K562 (cell line): Measurements from ENCODE around the gene USP28. TPM values are rescaled to one million over a fixed set of nuclear protein-coding genes. Genes with fewer than 3 reads are reported as not detected.

Experiments used
- ATAC-seq: fragments of 200-7000 bp; cut with Tn5 transposase; 3 replicates; pipeline ENCODE4 v1.9.1; 2020; ENCODE audit warnings: moderate library complexity
- BruUV-seq: library from RNA; stranded (reverse); fragments of 400-500 nt; replicated peaks from 2 replicates; lab custom pipeline; 2021; lab: Mats Ljungman, UMichigan
- CTCF ChIA-PET: fragments of 300-600 bp; formaldehyde crosslinking; extraction: SDS; loops from one replicate; lab custom pipeline; 2021; ENCODE audit warnings: low intra/inter-chr PET ratio; lab: Yijun Ruan, JAX
- POLR2A ChIA-PET: fragments of 300-600, 350-650 bp; sonication (Branson Sonifier 250); formaldehyde crosslinking; extraction: SDS; loops from one replicate; lab custom pipeline; 2021; ENCODE audit warnings: antibody characterized with exemption, inconsistent platforms; lab: Yijun Ruan, JAX
- DNase-seq, 4 experiments: peaks; one replicate each; pipeline versions ENCODE4 v3.0.0 to v3.0.0-alpha.2; 2011 to 2018; ENCODE audit warnings: low spot score in 3 of 4, mixed read lengths in 3 of 4; ENCODE audit errors: extremely low read depth in 1 of 4
- FAIRE-seq: peaks from 2 replicates; lab custom pipeline; 2011; peaks lifted over from hg19 to GRCh38; lab: Jason Lieb, UNC
- H2AFZ ChIP-seq: 2 replicates; pipeline ENCODE4 v1.6.0; 2011; ENCODE audit warnings: low read depth, low read length, control low read depth, inconsistent platforms
- H3K27ac ChIP-seq: fragments of 200-600 bp; 3 replicates; pipeline ENCODE4 v1.8.0; 2011; ENCODE audit warnings: low read depth, mild to moderate bottlenecking, control low read depth, inconsistent platforms, low read length, moderate library complexity, mixed read lengths; ENCODE audit errors: extremely low read depth
- H3K27me3 ChIP-seq, 2 experiments: fragments of 300-600 bp in 1 of 2; 2 replicates in 1 of 2; 3 replicates in 1 of 2; pipeline versions ENCODE4 v1.6.0 to v1.8.0; 2011; ENCODE audit warnings: inconsistent platforms in 2 of 2, low read length in 2 of 2, mild to moderate bottlenecking in 1 of 2, mixed read lengths in 1 of 2, moderate library complexity in 1 of 2; ENCODE audit not compliant: control insufficient read depth in 2 of 2, insufficient read depth in 2 of 2
- H3K36me3 ChIP-seq: fragments of 300-600 bp; 3 replicates; pipeline ENCODE4 v1.8.0; 2011; ENCODE audit warnings: mild to moderate bottlenecking, low read length, inconsistent platforms; ENCODE audit not compliant: control insufficient read depth, insufficient read depth
- H3K4me1 ChIP-seq, 2 experiments: fragments of 200-600 bp in 1 of 2; replicated peaks in 1 of 2; 2 replicates in 1 of 2; 3 replicates in 1 of 2; pipeline versions ENCODE4 v1.5.1 to v1.8.0; 2011; ENCODE audit warnings: inconsistent platforms in 2 of 2, low read length in 2 of 2, mild to moderate bottlenecking in 1 of 2, mixed read lengths in 1 of 2, moderate library complexity in 1 of 2; ENCODE audit not compliant: control insufficient read depth in 2 of 2, insufficient read depth in 2 of 2
- H3K4me2 ChIP-seq: 2 replicates; pipeline ENCODE4 v1.6.1; 2011; ENCODE audit warnings: low read length, control low read depth, inconsistent platforms, mixed read lengths; ENCODE audit not compliant: insufficient read depth
- H3K4me3 ChIP-seq: fragments of 200-600 bp; sonication (generic), shearing (Covaris generic); 2 replicates; pipeline ENCODE4 v1.5.1; 2016; ENCODE audit warnings: control low read depth, inconsistent platforms
- H3K79me2 ChIP-seq: fragments of 200-600 bp; 3 replicates; pipeline ENCODE4 v1.8.0; 2011; ENCODE audit warnings: low read length, inconsistent platforms; ENCODE audit not compliant: control insufficient read depth, insufficient read depth
- H3K9ac ChIP-seq, 2 experiments: 2 replicates each; pipeline versions ENCODE4 v1.6.0 to v1.6.1; 2011; ENCODE audit warnings: low read depth in 2 of 2, low read length in 2 of 2, control low read depth in 1 of 2, inconsistent platforms in 1 of 2, mild to moderate bottlenecking in 1 of 2, mixed read lengths in 1 of 2; ENCODE audit not compliant: insufficient read depth in 1 of 2
- H3K9me1 ChIP-seq: one replicate; pipeline ENCODE4 v1.6.0; 2011; ENCODE audit warnings: inconsistent platforms, mild to moderate bottlenecking, low read length, moderate library complexity; ENCODE audit not compliant: control insufficient read depth, insufficient read depth
- H3K9me3 ChIP-seq: replicated peaks from 2 replicates; pipeline ENCODE4 v1.5.1; 2011; ENCODE audit warnings: low read depth, low read length, inconsistent platforms; ENCODE audit not compliant: control insufficient read depth, insufficient read depth
- H4K20me1 ChIP-seq: replicated peaks from 2 replicates; pipeline ENCODE4 v1.6.1; 2011; ENCODE audit warnings: low read length, inconsistent platforms, mixed read lengths; ENCODE audit not compliant: control insufficient read depth, insufficient read depth
- CTCFL ChIP-seq: IDR thresholded peaks from 2 replicates; pipeline ENCODE4 v1.6.1; 2011; ENCODE audit warnings: borderline replicate concordance, low read depth, mild to moderate bottlenecking, moderate library complexity, low read length; ENCODE audit not compliant: insufficient read depth, poor library complexity, severe bottlenecking
- HDAC1 ChIP-seq, 2 experiments: fragments of 450-650 bp; IDR thresholded peaks; 2 replicates each; pipeline ENCODE4 v1.6.1; 2016 to 2017; ENCODE audit warnings: inconsistent platforms in 1 of 2, mild to moderate bottlenecking in 1 of 2, moderate library complexity in 1 of 2
- RAD21 ChIP-seq, 2 experiments: fragments of 250-450 bp in 1 of 2; fragments of 450-650 bp in 1 of 2; sonication (Bioruptor Pico) in 1 of 2; formaldehyde crosslinking in 1 of 2; IDR thresholded peaks in 1 of 2; conservative IDR thresholded peaks in 1 of 2; 2 replicates each; pipeline versions ENCODE4 v1.4.0 to v1.8.0; 2020 to 2022; ENCODE audit warnings: mild to moderate bottlenecking in 2 of 2, moderate library complexity in 1 of 2
- TOE1 ChIP-seq, 2 experiments: fragments of 450-650 bp in 1 of 2; sonication (generic) in 1 of 2; formaldehyde crosslinking in 1 of 2; IDR thresholded peaks; 2 replicates each; pipeline versions ENCODE4 v1.7.1 to v1.8.0; 2016 to 2022; ENCODE audit warnings: borderline replicate concordance in 2 of 2, mild to moderate bottlenecking in 2 of 2, antibody characterized with exemption in 1 of 2, inconsistent platforms in 1 of 2, low read depth in 1 of 2, missing genetic modification reagents in 1 of 2, moderate library complexity in 1 of 2
- WGBS: fragments of 100-300 bp; shearing (Covaris generic); methylation state at CpG from one replicate; pipeline ENCODE4 v1.1.6; 2016; ENCODE audit warnings: low coverage, mixed read lengths; ENCODE audit not compliant: insufficient coverage; ENCODE audit errors: missing lambda C conversion rate; 5-methylcytosine and 5-hydroxymethylcytosine counted together
- in situ Hi-C: fragments of 300-500 bp; cut with MboI; formaldehyde crosslinking; loops from 4 replicates; pipeline ENCODE4 v1.15.0; 2018; ENCODE audit warnings: inconsistent platforms, mixed read lengths
- intact Hi-C: fragments of 100-400 bp; cut with micrococcal nuclease; formaldehyde crosslinking; loops from 2 replicates; pipeline ENCODE4 v1.14.2; 2022
- polyA plus RNA-seq, 8 experiments: library from polyadenylated mRNA; depleted of rRNA in 4 of 8; stranded (reverse) in 5 of 8; unstranded in 3 of 8; fragments of >200 nt; fragmentation: Nextera tagmentation in 2 of 8; fragmentation: Illumina TruSeq in 1 of 8; extraction: Ambion mirVana in 2 of 8; extraction: Trizol in 1 of 8; gene quantifications; 2 replicates each; pipeline versions ENCODE4 v1.2.1 to v1.2.3, GENCODE V29; 2011 to 2014; ENCODE audit warnings: inconsistent platforms in 1 of 8, missing spikeins in 1 of 8
- total RNA-seq, 7 experiments: library from RNA; depleted of rRNA in 6 of 7; stranded (reverse); fragments of >200 nt in 6 of 7; fragmentation: Illumina TruSeq in 2 of 7; extraction: Trizol in 2 of 7; gene quantifications; 2 replicates each; pipeline versions ENCODE4 v1.2.1 to v1.2.3, GENCODE V29; 2011 to 2021; ENCODE audit warnings: low replicate concordance in 1 of 7
- TF ChIP-seq, protein P1 (sequence below): sonication (generic); formaldehyde crosslinking; IDR thresholded peaks from 2 replicates; pipeline ENCODE4 v1.8.0; 2023; ENCODE audit warnings: mild to moderate bottlenecking, missing genetic modification reagents
- TF ChIP-seq, protein P2 (sequence below), 3 experiments: IDR thresholded peaks in 2 of 3; conservative IDR thresholded peaks in 1 of 3; 2 replicates each; pipeline ENCODE4 v1.5.1; 2011 to 2012; ENCODE audit warnings: low read length in 3 of 3, mild to moderate bottlenecking in 3 of 3, control low read depth in 2 of 3, improper control_type of control experiment in 1 of 3, inconsistent platforms in 1 of 3, low read depth in 1 of 3, mixed read lengths in 1 of 3, moderate library complexity in 1 of 3; ENCODE audit not compliant: insufficient read depth in 2 of 3

Gene USP28
- total and polyA plus RNA-seq, 9 of the 15 experiments (the other 6 are each of a cell fraction or from before 2014, with no cell fraction given): 3.7 to 42.7 (median 20.3) TPM

DNA sequence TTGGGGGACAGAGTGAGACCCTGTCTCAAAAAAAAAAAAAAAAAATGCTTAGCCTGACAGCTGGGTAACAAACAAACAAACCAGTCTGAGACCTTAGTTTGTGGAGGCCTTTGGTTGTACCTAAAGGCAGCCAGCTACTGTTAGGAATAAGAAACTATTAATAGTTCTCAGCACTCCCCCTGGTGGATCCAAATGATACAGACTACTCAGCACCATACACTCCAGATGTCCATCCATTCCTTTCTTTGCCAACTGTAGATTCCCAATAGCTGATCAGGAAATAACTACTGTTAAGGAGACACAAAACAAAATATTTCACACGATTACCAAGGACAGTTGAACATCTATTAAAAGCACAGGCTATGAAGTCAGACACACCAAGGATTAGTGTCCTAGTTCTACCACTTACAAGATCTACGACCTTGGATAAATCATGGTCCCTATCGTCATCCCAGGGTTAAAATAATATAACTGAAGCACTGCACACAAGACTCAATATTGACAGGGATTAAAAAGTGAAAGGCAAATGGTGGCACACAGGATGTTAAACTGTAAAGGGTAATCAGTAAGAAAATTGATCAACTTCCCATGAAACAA lies 78.6 kb downstream of the USP28 start:
- Histone ChIP-seq H3K79me2 (no peaks in the 10 kb centered on the region), H2AFZ (no peak overlapping the region), H3K27ac (no peak overlapping the region), H3K9ac (no peak overlapping the region), H3K4me3 (no peak overlapping the region), H3K4me1 (no peaks in the 10 kb centered on the region), H4K20me1 (no peaks in the 10 kb centered on the region), H3K27me3 (no peaks in the 10 kb centered on the region), H3K4me2 (no peak overlapping the region), H3K9me3 (no peaks in the 10 kb centered on the region), H3K36me3 (peaks cover 19% of the 10 kb centered on the region), H3K9me1 (no peaks in the 10 kb centered on the region)
- DNase-seq (peak; percentile 49 to 60 (median 56)), ATAC-seq (peak; percentile 99), FAIRE-seq (peak; percentile 42)
- WGBS: 42% methylated on average over 3 of the region's 3 CpGs
- in situ Hi-C loops: no loop called here
- POLR2A ChIA-PET: interaction anchor here (0.6 to 0.8 kb wide), 3 partner anchors 15 to 1642 kb away, joined by 3 read pairs; no protein-coding TSS in a partner anchor
- CTCF ChIA-PET: interaction anchor here (0.7 to 1.2 kb wide), 2 partner anchors 492 to 869 kb away, joined by 3 to 4 read pairs; no protein-coding TSS in a partner anchor
- intact Hi-C loops: loop anchor here (5.0 kb wide), 1 partner anchor 489 kb away; no protein-coding TSS in a partner anchor
- no TSS peak for BruUV-seq
- TF ChIP-seq, protein P1, sequence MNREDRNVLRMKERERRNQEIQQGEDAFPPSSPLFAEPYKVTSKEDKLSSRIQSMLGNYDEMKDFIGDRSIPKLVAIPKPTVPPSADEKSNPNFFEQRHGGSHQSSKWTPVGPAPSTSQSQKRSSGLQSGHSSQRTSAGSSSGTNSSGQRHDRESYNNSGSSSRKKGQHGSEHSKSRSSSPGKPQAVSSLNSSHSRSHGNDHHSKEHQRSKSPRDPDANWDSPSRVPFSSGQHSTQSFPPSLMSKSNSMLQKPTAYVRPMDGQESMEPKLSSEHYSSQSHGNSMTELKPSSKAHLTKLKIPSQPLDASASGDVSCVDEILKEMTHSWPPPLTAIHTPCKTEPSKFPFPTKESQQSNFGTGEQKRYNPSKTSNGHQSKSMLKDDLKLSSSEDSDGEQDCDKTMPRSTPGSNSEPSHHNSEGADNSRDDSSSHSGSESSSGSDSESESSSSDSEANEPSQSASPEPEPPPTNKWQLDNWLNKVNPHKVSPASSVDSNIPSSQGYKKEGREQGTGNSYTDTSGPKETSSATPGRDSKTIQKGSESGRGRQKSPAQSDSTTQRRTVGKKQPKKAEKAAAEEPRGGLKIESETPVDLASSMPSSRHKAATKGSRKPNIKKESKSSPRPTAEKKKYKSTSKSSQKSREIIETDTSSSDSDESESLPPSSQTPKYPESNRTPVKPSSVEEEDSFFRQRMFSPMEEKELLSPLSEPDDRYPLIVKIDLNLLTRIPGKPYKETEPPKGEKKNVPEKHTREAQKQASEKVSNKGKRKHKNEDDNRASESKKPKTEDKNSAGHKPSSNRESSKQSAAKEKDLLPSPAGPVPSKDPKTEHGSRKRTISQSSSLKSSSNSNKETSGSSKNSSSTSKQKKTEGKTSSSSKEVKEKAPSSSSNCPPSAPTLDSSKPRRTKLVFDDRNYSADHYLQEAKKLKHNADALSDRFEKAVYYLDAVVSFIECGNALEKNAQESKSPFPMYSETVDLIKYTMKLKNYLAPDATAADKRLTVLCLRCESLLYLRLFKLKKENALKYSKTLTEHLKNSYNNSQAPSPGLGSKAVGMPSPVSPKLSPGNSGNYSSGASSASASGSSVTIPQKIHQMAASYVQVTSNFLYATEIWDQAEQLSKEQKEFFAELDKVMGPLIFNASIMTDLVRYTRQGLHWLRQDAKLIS (CRISPR knock-in tag): no peak
- TF ChIP-seq TOE1 (IDR thresholded peaks at IDR 0.05; ENCODE audit: borderline replicate concordance): no peak
- no peak for TF ChIP-seq TOE1 (CRISPR knock-in tag; IDR thresholded peaks at IDR 0.05; ENCODE audit: borderline replicate concordance, low read depth)
- TF ChIP-seq RAD21 (CRISPR knock-in tag; conservative IDR thresholded peaks at IDR 0.05 in 1 of 2, IDR thresholded peaks at IDR 0.05 in 1 of 2): peak in 1 of 2 experiments; percentile 59; a peak in 2 of 4 replicates
- TF ChIP-seq CTCFL: peak; percentile 2
- no peak for TF ChIP-seq HDAC1 (IDR thresholded peaks at IDR 0.05)
- TF ChIP-seq, protein P2, sequence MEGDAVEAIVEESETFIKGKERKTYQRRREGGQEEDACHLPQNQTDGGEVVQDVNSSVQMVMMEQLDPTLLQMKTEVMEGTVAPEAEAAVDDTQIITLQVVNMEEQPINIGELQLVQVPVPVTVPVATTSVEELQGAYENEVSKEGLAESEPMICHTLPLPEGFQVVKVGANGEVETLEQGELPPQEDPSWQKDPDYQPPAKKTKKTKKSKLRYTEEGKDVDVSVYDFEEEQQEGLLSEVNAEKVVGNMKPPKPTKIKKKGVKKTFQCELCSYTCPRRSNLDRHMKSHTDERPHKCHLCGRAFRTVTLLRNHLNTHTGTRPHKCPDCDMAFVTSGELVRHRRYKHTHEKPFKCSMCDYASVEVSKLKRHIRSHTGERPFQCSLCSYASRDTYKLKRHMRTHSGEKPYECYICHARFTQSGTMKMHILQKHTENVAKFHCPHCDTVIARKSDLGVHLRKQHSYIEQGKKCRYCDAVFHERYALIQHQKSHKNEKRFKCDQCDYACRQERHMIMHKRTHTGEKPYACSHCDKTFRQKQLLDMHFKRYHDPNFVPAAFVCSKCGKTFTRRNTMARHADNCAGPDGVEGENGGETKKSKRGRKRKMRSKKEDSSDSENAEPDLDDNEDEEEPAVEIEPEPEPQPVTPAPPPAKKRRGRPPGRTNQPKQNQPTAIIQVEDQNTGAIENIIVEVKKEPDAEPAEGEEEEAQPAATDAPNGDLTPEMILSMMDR (IDR thresholded peaks at IDR 0.05 in 2 of 3, conservative IDR thresholded peaks at IDR 0.05 in 1 of 3; ENCODE audit: insufficient read depth in 2 of 3, low read depth in 1 of 3, low read length in 3 of 3): peak; percentile 49 to 67 (median 61); a peak in 4 of 6 replicates
